NK-92 treated with Interleukin-12 subunit alpha and Interleukin-12 subunit beta, amount 100 ng/mL, for 24 hours (cell line): ENCODE results near the gene STARD10.
"Not testable (repeated sequence)": the region's sequence is repeated elsewhere in the genome, so short reads cannot be mapped to it uniquely, and the experiment has no call there.

Source experiments
- DNase-seq: peaks from one replicate; lab custom pipeline; 2025; lab: John Stamatoyannopoulos, UW

The STARD10 gene

GRCh38 chr11:72807792-72808191, 13.9 kb upstream of the STARD10 start:
- no peak for DNase-seq

GRCh38 chr11:72807021-72807693, 13.3 kb upstream of the STARD10 start:
- no peak for DNase-seq

DNA sequence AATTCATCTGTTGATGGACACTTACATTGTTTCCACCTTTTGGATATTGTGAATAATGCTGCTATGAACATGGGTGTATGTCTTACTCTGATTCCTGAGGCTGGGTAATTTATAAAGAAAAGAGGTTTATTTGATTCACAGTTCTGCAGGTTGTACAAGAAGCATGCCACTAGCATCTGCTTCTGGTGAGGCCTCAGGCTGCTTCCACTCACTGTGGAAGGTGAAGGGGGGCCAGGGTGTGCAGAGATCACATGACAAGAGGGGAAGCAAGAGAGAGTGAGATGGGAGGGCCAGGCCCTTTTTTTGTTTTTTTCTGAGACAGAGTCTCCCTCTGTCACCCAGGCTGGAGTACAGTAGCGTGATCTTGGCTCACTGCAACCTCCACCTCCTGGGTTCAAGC, 12.5 kb upstream of the STARD10 start:
- DNase-seq: not testable (repeated sequence)

DNA sequence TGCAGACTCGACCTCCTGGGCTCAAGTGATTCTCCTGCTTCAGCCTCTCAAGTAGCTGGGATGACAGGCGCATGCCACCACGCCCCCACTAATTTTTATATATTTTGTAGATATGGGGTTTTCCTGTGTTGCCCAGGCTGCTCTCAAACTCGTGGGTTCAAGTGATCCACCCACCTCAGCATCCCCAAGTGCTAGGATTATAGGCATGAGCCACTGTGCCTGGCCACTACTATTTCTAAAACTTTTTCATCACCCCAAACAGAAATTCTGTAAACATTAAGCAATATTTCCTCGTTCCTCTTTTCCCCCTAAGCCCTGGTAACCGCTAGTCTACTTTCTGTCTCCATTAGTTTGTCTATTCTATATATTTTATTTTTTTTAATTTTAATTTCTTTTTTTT, 11.4 kb upstream of the STARD10 start:
- no peak for DNase-seq

- DNase-seq: no peak
Measured at GRCh38 chr11:72802822-72803221, 9.0 kb upstream of the STARD10 start.

DNA sequence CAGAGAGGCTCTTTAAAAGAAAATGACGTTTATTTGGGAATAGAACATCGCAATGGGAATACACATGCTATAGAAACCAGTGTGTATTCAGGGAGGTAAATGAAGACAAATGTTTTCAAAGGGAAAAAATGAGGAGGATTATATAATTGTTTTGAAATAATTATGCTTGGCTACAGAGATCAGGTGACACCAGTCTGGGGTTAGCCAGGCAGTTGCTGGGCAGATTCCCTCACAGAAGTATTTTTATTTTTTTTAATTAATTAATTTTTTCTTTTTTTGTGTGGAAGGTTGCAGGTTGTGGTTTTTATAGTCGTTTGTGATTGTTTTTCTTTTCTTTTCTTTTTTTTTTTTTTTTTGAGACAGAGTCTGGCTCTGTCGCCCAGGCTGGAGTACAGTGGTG, 5.6 kb upstream of the STARD10 start:
- no peak for DNase-seq

DNA sequence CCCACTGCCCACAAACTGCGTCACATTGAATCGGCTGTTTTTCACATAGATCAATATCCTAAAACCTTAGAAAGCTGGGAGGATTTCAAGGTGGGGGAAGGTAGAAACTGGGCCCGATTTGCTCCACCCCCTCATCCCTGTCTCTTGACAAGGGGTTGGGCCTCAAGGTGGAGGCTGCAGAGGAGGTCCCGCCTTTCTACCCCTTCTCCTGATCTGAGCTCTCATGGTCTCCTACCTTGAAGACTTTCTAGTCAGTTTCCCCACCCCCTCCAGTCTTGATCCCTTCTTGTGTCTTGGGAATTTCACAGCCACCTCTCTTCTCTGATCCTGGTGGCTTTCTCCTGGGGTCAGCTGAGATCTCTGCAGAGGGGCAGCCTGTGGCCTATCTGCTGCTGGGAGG, 4.5 kb upstream of the STARD10 start:
- DNase-seq: no peak

- no peak for DNase-seq
Measured at GRCh38 chr11:72793076-72793424, 797 bp downstream of the STARD10 start.

DNA sequence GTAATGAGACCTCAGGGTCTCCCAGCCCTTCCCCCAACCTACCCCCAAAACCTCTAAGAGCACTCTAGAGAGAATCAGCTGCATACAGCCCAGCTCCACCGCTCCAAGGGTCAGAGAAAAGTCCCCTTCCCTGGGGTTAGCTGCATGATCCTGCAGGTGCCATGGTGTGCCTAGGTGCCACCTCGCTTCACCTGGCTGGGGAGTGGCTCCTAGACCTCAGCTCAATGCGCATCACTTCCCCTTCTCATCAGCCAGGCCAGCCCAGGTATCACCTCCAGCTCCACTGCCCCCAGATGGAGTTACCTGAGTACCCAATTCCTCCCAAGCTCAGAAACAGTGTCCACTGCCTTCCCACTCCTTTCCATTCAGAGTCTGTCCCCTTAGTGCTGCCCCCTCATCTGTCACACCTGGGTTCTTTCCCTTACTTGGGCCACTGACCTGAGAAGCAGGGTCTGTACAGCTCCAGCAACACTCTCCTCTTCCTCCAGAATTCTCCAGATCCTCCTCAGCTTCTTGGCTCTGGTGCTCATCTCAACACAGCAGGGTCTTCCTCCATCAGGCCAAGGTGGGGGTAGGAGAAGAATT, 1.3 kb downstream of the STARD10 start:
- no peak for DNase-seq

DNA sequence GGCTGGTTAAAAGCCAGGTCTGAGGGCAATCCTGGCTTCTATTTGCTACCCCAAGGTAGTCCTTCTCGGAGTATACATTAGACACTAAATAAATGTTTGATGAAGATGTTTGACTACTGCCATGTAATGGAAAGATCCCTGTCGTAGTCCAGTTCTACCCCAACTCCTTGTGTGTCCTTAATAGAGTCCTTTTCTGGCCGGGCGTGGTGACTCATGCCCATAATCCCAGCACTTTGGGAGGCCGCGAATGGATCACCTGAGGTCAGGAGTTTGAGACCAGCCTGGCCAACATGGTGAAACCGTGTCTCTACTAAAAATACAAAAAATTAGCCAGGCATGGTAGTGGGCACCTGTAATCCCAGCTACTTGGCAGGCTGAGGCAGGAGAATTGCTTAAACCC, 2.6 kb downstream of the STARD10 start:
- DNase-seq: not testable (repeated sequence)

DNA sequence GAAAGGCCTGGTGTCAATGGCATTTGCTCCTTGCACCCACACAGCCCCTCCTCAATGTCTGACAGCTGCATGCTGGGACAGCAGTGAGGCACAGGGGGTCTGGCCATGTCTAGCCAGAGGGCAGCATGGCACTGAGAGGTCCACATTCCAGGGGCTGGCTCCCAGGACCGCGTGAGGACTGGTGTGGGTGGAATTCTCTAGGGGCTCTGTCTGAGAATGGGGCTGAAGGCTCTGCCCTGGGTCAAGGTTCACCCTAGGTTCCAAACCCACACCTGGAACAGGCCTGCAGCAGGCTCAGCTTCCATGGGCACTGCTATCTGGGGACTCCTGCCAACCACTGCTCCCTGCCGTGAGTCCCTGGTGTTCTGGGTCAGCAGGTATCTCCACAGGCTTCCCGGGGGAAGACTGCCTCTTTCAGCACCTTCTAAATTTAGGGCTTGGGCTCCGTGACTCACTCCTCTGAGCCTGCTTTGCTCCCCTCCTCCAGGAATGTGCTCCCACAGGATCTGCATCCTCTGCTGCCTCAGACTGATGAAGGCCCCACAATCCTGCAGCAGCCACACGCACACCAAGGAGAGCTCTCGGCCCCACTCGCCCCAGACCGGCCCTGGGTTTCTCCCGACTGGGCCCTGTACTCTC, 4.2 kb downstream of the STARD10 start:
- DNase-seq: no peak

DNA sequence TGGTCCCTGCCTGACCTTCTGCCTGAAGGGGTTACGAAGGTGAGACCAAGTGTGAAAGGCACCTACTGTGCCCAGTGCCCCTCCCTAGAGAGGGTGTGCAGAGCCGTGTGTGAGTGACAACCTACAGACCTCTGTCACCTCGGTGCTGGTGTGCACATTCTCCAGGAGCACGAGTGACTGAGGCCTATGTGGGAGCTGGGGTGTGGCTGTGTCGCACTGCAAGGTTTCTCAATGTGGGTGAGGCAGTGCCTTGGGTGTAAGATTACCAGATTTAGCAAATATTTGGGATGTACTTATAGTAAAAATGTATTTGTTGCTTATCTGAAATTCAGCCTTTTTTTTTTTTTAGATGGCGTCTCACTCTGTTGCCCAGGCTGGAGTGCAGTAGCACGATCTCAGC, 5.6 kb downstream of the STARD10 start:
- DNase-seq: no peak

DNA sequence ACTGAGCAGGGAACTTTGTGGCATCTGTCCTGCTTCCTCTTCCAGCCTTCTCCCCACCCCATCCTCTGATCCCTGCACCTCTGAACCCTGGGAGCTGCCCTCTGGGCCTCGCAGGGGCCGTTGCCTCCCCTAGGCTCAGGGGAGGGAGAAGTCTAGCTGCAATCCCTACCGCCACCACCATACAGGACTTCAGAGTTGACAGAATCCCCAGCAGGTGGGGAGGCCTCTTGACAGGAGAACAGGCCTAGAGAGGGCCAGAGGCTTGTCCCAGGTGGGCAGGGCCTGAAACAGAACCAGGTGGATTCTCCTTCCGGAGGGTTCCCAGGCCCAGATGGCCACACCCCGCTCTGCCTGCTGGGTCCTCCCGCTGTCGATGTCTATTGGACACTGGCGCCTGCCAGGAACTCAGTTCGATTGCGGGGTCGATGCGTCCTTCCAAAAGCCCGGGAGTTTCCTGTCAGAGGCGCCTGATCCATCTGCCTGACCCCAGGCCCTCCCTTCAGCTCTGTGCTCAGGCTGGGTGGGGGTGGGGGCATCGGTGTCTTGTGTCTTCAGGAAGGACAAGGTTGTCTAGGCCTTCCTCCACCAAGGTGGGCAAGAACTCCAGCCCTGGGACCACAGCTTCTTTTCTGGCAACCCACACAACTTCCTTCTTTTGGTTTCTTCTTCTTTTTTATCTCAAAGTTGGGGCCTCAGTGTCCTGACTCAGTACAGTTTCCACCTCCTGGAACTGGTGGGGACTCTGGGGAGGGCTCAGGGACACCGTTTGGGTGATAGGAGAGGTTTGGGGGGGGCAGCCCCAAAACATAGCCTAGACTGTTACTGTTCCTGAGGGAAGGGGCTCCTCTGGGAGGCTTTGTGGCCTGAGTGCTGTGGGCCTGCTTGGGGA, 6.4 kb downstream of the STARD10 start:
- no peak for DNase-seq

DNA sequence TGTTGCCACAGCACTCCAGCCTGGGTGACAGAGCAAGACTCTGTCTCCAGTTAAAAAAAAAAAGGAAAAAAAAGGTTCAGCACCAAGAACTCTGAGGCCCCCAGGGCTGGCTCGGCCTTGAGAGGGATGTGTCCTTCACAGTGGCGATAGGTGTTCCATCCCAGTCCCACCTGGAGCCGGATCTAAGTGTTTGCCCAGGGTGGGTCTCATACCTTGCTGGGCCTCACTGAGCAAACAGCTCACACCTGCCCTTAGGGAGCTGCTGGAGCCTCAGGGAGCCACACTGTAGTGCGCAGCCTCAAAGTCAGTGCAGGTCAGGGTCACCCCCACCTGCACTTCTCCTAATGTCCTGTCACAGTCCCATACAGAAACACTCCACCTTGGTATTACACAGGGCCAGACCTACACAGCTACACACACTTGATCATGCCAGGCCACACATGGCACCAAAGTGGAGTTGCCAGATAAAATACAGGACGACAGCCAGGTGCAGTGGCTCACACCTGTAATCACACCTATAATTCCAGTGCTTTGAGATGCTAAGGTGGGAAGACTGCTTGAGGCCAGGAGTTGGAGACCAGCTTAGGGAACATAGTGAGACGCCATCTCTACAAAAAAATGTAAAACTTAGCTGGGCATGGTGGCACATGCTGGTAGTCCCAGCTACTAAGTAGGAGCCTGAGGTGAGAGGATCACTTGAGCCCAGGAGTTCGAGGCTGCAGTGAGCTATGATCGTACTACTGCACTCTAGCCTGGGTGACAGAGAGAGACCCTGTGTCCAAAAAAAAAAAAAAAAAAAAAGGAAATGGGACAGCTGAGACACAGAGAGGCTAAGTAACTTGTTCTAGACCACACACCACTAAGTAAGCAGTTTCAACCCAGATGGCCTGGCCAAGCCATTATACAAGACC, 7.3 kb downstream of the STARD10 start:
- DNase-seq: no peak

- no peak for DNase-seq
Measured at GRCh38 chr11:72784662-72785061, 9.2 kb downstream of the STARD10 start.

GRCh38 chr11:72783144-72783905, 10.5 kb downstream of the STARD10 start:
- DNase-seq: no peak

DNA sequence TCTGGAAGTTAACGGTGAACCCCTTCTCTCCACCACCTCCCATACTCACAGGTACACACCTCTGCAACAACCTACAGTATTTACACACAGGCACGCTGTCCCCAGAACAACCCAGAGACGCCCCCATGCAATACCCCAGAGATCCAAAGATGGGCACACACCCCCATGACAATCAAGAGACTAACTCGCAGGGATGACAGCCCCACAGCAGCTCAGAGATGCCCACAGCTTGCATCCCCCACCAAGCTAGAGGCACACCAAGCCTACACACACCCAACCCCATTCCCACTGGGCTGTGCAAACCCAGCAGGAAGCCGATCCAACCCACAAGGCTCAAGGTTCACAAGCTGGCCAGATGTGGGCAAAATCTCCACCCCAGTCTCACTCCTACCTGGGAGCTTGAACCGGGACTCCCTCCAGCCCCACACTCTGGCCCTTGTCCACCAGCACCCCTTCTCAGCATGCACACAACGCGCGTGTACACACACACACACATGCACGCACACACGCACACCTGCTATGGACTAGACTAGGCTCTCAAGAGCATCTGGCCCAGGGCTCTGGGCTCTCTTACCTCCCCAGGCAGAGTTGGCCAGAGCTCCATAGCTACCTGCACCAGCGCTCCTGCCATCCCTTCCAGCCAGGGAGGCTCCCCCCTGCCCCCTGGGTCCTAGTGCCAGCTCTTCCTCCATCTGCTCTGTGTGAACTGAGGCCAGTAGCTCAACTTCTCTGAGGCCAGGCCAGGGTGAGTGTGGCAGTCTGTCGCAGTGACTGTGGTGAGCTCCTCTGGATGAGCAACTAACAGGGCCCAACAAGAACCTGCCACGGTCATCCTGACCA, 11.5 kb downstream of the STARD10 start:
- DNase-seq: no peak

DNA sequence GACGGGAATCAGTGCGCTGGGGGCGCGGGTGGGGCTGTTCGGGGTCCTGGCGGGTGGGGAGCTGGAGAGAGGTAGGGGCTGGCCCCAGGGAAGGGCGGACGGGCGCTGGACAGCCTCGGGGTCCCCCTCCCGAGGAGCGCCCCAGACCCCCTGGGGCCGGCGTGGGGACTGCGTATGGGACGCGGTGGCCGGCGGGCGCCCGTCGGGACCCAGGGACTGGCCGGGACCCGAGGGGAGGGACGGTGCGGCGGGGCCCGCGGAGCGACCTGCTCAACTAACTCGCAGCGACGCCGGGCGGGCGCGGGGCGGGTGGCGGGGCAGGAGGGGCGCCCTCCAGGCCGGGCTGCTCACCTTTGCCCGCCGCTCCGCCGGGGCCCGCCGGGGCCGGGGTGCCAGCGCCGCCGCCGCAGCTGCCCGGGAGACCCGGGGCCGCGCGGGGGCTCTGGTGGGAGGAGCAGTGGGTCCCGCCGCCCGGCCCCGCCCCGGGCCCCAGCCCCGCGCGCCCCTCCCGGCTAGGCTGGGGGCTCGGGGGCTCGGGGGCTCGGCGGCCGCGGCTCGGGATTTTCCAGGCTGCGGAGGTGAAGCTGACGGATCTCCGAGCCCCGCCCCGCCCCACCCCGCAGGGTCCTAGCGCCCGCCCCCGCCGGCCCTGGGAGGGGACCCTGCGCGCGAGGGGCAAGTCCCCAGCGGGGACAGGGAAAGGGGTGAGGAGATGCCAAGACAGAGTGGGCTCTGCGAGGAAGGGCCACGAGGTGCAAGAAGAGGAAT, 12.3 kb downstream of the STARD10 start:
- DNase-seq: no peak

DNA sequence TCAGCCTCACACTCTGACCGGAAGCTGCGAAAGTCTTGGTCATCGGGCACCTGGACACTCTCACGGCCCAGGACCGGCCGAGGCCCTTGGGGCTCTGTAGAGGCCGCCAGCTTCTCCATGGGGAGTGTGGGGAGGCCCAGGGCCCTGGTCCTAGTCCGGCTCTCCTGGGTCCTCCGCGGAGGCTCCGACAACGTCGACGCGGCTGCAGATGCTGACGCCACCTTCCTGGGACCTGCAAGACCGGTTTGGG, 12.9 kb downstream of the STARD10 start:
- DNase-seq: no peak
